GF-D8 (cell line): ENCODE data around the gene SLC25A19.
"Not testable (repeated sequence)": the region's sequence is repeated elsewhere in the genome, so short reads cannot be mapped to it uniquely, and the experiment has no call there.

Source experiments
- DNase-seq: peaks from one replicate; lab custom pipeline; 2025; lab: John Stamatoyannopoulos, UW

SLC25A19 gene

GRCh38 chr17:75267411-75268232 lies 21.6 kb downstream of the SLC25A19 start:
- no peak for DNase-seq

DNA sequence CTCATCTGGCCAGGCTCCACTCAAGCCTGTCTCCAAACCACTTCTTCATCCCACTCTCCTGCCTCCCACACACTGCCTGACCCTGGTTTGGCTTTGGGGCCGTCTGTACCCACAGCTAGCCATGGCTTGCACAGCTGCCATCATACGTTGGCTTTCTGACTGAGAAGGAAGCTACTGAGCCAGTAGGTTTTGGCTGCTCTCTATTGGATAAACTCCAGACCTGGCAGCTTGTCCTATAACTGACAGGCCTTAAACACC lies 22.2 kb downstream of the SLC25A19 start:
- DNase-seq: peak; percentile 90

- DNase-seq: no peak
These were observed 22.7 kb downstream of the SLC25A19 start for GRCh38 chr17:75266316-75267152.

GRCh38 chr17:75265614-75266315 lies 23.5 kb downstream of the SLC25A19 start:
- no peak for DNase-seq

DNA sequence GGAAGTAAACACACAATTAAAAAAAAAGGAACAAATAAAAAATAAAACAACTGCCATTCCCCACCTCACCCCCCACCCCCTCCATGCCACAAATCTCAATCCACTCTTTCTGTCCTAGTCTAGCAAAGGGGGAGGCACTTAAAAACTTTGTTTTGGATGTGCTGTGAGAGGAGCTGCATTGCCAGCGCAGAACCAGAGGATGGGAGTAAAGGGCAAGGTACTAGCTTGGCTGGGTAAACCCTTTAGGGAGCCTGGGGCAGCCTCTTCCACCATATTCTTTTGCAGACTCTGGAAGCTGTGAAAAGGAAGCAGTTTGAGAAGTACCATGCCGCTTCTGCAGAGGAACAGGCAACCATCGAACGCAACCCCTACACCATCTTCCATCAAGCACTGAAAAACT lies 26.2 kb downstream of the SLC25A19 start:
- no peak for DNase-seq

DNA sequence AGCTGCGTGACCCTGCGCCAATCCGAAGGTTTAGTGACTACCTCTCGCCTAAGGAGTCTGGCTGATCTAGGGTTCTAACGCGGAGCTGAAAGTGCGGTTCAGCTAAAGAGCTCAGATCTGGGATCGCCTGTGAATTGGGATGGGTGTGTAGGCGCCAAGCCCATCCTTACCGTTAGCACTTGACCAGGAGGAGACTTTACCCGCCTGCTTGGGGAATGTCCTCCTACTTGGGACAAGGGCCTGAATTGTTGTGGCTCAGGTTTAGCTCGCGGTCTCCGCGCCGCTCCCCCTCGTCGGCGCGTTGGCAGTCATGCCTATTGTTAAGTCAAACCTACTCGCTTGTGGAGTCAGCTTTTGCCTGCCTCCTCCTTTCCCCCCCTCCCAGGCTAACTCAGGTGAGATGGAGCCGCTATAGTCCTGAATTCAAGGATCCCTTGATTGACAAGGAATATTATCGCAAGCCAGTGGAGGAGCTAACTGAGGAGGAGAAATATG lies 27.1 kb downstream of the SLC25A19 start:
- no peak for DNase-seq

DNA sequence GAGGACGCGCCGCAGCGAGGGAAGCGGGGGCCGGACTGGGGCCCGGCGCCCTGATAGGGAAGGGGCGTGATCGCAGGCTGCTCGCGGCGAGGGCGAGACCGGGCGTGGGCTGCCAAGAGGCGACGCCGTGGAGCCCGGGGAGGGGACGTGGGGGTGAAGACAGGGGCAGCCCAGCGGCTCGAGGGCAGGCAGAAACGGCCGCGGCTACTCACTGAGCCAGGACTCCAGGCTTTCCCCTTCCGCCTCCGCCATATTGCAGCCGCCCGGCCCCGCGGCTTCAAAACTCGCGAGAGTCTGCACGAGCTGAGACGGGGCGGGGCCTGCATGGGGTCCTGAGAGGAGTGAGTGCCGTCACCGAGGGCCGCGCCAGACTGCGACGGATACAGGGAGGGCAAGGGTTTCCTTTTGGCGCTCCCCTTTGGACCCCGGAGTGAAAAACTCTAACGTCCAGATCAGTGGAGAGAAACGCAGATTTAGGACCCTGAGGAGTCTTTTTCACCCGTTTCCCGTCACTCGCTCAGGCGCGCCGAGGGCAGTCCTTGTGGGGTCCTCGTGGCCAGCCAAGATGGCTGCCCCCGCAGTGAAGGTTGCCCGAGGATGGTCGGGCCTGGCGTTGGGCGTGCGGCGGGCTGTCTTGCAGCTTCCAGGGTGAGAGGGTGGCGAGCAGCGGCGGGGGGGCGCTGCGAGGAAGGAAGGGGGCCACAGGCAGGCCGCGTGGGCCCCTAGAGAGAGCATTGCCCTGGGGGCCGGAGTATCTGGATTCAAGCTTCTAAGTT lies 27.7 kb downstream of the SLC25A19 start, which contains the start of the genes GGA3 and MRPS7:
Gene GGA3 (minus strand): TSS at position 271 of the 776 bp plus-strand sequence. CDS start 19 bp downstream, at position 252.
Gene MRPS7 (plus strand): TSS at position 544 of the 776 bp plus-strand sequence. CDS start 22 bp downstream, at position 566.
- peak; percentile 73 for DNase-seq

- no peak for DNase-seq
These were observed 28.4 kb downstream of the SLC25A19 start for GRCh38 chr17:75260641-75261335.

- DNase-seq: not testable (repeated sequence)
These were observed 32.0 kb downstream of the SLC25A19 start for GRCh38 chr17:75257228-75257627.

- not testable (repeated sequence) for DNase-seq
These were observed 33.1 kb downstream of the SLC25A19 start for GRCh38 chr17:75255954-75256698.

DNA sequence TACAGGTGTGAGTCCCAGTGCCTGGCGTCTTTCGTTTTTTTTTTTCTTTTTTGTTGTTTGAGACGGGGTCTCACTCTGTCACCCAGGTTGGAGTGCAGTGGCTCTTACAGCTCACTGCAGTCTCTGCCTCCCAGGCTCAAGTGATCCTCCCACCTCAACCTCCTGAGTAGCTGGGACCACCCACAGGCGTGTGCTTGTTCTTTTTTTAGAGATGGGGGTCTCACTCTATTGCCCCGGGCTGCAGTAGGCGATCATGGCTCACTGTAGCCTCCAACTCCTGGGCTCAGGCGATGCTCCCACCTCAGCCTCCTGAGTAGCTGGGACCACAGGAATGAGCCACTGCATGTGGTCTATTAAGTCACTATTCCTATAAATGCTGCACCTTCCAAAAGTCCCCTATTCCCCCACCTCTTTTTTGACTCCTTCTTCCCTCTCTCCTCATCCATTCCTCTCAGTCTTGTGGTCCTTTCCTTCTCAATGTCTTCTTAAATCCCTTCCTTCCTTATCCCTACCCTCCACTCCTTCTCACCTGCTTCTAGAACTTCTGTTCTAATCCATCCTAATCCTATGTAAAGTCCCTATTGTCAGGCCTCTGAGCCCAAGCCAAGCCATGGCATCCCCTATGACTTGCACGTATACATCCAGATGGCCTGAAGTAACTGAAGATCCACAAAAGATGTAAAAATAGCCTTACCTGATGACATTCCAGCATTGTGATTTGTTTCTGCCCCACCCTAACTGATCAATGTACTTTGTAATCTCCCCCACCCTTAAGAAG lies 37.0 kb downstream of the SLC25A19 start:
- no peak for DNase-seq

DNA sequence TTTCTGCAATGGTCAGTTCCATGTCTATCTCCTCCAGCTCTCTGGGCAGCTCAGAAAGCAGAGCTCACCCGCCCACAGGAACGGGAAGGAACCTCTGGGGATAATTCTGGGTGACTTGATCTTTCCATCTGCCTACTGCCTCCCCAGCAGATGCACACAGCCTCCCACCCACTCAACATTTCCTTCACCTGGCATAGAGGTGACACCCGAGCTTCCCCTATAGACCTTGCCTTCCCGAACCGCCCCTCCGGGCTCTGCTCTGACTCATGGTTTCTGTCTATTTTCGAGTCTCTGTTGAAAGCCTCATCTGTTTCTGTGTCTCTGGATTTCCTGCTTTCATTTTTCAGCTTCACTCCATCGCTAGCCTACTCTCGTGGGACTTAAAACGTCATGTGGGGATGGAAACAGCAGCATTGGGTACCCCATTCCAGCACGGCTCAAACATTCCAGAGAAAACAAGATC lies 39.2 kb downstream of the SLC25A19 start:
- DNase-seq: no peak

GRCh38 chr17:75249564-75249963 lies 39.7 kb downstream of the SLC25A19 start:
- DNase-seq: no peak

GRCh38 chr17:75246404-75246803 lies 42.8 kb downstream of the SLC25A19 start:
- no peak for DNase-seq

DNA sequence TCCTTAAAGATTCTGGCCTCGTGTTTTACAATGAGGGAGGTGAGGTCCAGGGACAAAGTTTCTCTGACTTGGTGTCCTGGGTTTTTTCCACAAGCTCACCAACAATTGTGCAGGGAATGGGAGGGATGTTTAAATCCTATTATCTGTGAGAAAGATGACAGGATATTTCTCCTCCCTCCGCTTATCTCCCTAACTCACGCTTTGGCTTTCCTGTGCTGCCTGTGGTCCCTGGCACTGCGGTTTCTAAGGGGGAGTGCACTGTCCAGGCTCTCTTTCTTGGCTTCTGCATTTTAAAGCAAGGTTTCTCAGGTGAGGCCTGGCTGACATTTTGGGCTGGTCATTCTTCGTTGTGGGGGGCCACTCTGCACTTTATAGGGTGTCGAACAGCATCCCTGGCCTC lies 44.2 kb downstream of the SLC25A19 start:
- DNase-seq: peak; percentile 33

- DNase-seq: peak; percentile 95
These were observed 44.9 kb downstream of the SLC25A19 start for GRCh38 chr17:75244133-75244866.

DNA sequence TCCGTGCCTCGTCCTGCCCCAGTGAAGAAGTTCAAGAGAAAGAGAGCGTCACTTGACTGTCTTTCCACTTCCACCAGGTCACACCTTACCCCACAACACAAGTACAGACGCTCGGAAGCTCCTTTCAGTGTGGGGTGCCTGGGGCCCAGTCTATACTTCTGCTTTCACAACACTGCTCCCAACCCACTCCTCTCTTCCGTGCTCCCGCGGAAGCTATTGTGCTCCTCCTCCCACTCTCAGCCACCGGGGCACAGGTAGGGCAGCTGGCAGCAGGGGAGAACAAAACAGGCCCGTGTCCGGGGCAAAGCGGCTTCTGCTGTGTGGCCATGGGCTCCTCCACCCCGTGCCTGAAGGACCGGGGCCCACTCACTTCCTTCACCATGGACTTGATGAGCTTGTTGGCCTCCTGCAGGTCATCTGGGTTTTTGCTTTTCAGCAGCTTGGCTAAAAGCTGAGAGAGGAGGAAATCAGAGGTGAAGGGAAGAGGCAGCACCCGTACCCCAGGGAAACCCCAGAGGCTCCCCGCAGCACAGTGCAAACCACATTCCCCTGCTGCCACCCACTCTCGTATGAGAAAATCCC lies 46.7 kb downstream of the SLC25A19 start:
- no peak for DNase-seq

DNA sequence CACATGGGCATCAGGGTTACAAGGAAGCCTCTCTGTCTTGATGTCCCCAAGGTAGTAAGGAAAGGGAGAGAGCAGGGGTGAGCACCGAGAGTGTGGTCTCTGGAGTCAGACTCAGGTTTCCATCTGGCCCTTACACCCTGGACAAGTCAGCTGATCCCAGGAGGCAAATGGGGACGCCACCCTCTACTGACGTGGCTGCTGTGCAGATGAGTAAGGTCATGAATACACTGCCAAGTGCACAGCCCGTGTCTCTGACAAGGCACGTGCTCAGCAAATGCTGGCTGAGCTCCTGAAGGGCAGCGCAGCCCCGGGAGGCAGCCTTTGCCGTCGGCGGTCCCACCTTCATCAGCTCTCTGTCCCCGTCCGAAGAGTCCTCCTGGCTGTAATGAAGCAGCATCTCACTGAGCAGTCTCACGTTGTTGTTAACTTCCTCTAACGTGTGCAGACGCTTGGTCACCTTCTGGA lies 47.2 kb downstream of the SLC25A19 start:
- no peak for DNase-seq
